Fibroblast of mammary gland (primary cell): ENCODE results near the gene CNOT4.

Experiments used
- DNase-seq: peaks from one replicate; pipeline ENCODE4 v3.0.0-alpha.2; 2010; ENCODE audit warnings: low read depth
- H3K4me3 ChIP-seq: 2 replicates; pipeline ENCODE4 v1.5.1; 2011; ENCODE audit warnings: low read depth, mild to moderate bottlenecking, low read length, moderate library complexity; ENCODE audit not compliant: control insufficient read depth
- CTCF ChIP-seq: conservative IDR thresholded peaks from 2 replicates; pipeline ENCODE4 v1.5.1; 2011; ENCODE audit warnings: low read depth, low read length, inconsistent platforms; ENCODE audit not compliant: control insufficient read depth, insufficient read depth

CNOT4 gene

GRCh38 chr7:135527025-135527424, 17.1 kb upstream of the CNOT4 start:
- no peak for TF ChIP-seq CTCF
- no peak for DNase-seq
- no peak overlapping the region for H3K4me3 ChIP-seq

GRCh38 chr7:135525426-135525825, 15.5 kb upstream of the CNOT4 start:
- no peak for DNase-seq
- no peak overlapping the region for H3K4me3 ChIP-seq
- no peak for TF ChIP-seq CTCF

GRCh38 chr7:135523146-135523545, 13.2 kb upstream of the CNOT4 start:
- no peak for TF ChIP-seq CTCF
- no peak for DNase-seq
- no peak overlapping the region for H3K4me3 ChIP-seq

GRCh38 chr7:135522509-135522908, 12.6 kb upstream of the CNOT4 start:
- DNase-seq = no peak
- TF ChIP-seq CTCF = no peak
- H3K4me3 ChIP-seq = no peak overlapping the region

- no peak overlapping the region for H3K4me3 ChIP-seq
- no peak for DNase-seq
- TF ChIP-seq CTCF = no peak
Observed at GRCh38 chr7:135519871-135520270, 10.0 kb upstream of the CNOT4 start.

GRCh38 chr7:135519233-135519688, 9.4 kb upstream of the CNOT4 start:
- TF ChIP-seq CTCF = no peak
- no peak for DNase-seq

GRCh38 chr7:135518748-135519147, 8.8 kb upstream of the CNOT4 start:
- no peak for DNase-seq
- H3K4me3 ChIP-seq = no peak overlapping the region
- no peak for TF ChIP-seq CTCF

More at GRCh38 chr7:135519233-135519688, 9.4 kb upstream of the CNOT4 start:
- H3K4me3 ChIP-seq = no peak overlapping the region
